ENCODE data around the gene SAA4. TPM values are rescaled to one million over a fixed set of nuclear protein-coding genes. Genes with fewer than 3 reads are reported as not detected.

Gene SAA4
- total RNA-seq, 1 donor from 2014 or later, result 1.7 TPM

DNA sequence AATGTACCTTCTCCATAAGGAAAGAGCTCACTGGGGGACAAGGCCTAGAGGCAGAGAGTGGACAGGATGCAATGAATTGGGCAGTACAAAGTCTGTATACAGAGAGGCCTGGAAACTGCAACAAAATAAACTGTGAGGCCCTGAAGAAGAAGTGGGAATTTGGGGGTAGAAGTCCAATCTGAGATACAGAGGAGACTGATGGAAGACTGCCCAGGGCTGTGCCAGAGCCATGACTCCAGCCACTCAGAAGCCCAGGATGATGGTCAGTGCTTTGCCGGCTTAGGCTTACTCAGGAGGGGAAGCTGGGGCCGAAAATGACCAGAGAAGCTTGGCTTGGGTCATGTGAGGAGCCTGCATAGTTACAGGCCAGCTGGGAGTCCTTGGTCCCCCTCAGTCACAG, 5.7 kb downstream of the SAA4 start:
- intact Hi-C loops (cut with DNase I), result no loop called here
- DNase-seq (ENCODE audit: extremely low spot score in 2 of 2), result no peak
- Histone ChIP-seq H3K27me3 (no peaks in the 10 kb centered on the region), H3K9me3 (no peaks in the 10 kb centered on the region), H3K4me1 (no peaks in the 10 kb centered on the region), H3K4me3 (no peak overlapping the region), H3K27ac (no peak overlapping the region), H3K36me3 (no peaks in the 10 kb centered on the region)
- TF ChIP-seq POLR2AphosphoS5 (IDR thresholded peaks at IDR 0.05; ENCODE audit: insufficient read depth in 1 of 2, low read depth in 1 of 2), result no peak
- TF ChIP-seq POLR2A (IDR thresholded peaks at IDR 0.05), result no peak
- no peak for TF ChIP-seq CTCF (IDR thresholded peaks at IDR 0.05)

GRCh38 chr11:18229501-18229900, 7.1 kb downstream of the SAA4 start:
- TF ChIP-seq CTCF (IDR thresholded peaks at IDR 0.05) (no peak), POLR2AphosphoS5 (IDR thresholded peaks at IDR 0.05; ENCODE audit: insufficient read depth in 1 of 2, low read depth in 1 of 2) (no peak), POLR2A (IDR thresholded peaks at IDR 0.05) (no peak)
- no peak for DNase-seq (ENCODE audit: extremely low spot score in 2 of 2)
- Histone ChIP-seq H3K9me3 (no peaks in the 10 kb centered on the region), H3K27ac (no peak overlapping the region), H3K27me3 (no peaks in the 10 kb centered on the region), H3K4me1 (no peaks in the 10 kb centered on the region), H3K36me3 (no peaks in the 10 kb centered on the region), H3K4me3 (no peak overlapping the region)
- intact Hi-C loops (cut with DNase I), result no loop called here

DNA sequence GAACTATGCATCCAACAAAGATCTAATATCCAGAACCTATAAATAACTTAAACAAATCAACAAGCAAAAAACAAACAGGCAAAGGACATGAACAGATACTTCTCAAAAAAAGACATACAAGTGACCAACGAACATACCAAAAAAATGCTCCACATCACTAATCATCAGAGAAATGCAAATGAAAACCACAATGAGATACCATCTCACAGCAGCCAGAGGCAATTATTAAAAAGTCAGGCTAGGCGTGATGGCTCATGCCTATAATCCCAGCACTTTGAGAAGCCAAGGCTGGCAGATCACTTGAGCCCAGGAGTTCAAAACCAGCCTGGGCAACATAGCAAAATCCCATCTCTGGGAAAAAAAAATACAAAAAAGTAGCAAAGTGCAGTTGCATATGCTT, 10.7 kb downstream of the SAA4 start:
- no peaks in the 10 kb centered on the region for H3K9me3 ChIP-seq
- intact Hi-C loops (cut with DNase I), result no loop called here
- no peak for TF ChIP-seq POLR2A (IDR thresholded peaks at IDR 0.05)
- TF ChIP-seq CTCF (IDR thresholded peaks at IDR 0.05), result no peak
- TF ChIP-seq POLR2AphosphoS5 (IDR thresholded peaks at IDR 0.05; ENCODE audit: insufficient read depth in 1 of 2, low read depth in 1 of 2), result no peak
- H3K36me3 ChIP-seq, result no peaks in the 10 kb centered on the region
- H3K27ac ChIP-seq, result no peak overlapping the region
- H3K4me3 ChIP-seq, result no peak overlapping the region
- DNase-seq (ENCODE audit: extremely low spot score in 2 of 2), result no peak
- H3K27me3 ChIP-seq, result no peaks in the 10 kb centered on the region
- no peaks in the 10 kb centered on the region for H3K4me1 ChIP-seq

DNA sequence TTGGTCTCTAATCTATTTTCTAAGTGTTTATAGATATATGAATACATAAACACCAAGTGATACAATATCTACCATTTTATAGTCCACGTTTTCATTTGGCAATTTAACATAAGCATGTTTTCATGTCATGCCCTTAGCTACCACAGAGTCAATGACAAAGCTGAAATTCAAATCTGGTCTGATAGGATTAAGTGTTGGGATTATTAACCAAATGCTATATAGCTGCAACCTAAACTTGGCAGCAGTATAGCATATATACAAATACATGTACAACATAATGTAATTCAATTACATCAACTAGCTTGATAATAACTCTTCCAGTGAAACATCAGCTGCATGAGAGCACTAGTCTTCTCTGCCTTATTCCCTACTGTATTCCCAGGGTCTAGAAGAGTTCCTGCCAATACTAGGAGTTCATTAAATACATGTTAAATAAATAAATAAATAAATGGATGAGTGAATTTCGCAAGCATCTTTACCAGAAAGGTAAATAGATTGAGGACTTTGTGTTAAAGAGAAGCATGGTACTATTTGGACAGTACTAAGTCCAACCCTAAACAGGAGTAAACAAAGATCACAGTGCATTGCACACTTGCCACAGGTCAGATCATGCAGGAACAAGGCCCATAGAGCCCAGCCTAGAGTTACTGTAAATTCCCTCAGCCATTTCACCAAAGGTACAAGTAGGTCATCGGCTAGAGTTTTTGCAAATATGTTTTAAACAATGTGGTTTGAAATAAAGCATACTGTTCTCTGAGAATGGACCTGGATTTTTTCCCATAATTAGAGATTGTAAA, 12.8 kb downstream of the SAA4 start:
- Histone ChIP-seq H3K9me3 (no peaks in the 10 kb centered on the region), H3K4me3 (no peak overlapping the region), H3K27ac (no peak overlapping the region), H3K36me3 (no peaks in the 10 kb centered on the region), H3K4me1 (no peaks in the 10 kb centered on the region), H3K27me3 (no peaks in the 10 kb centered on the region)
- DNase-seq (ENCODE audit: extremely low spot score in 2 of 2), result no peak
- intact Hi-C loops (cut with DNase I), result no loop called here
- TF ChIP-seq POLR2A (IDR thresholded peaks at IDR 0.05) (no peak), CTCF (IDR thresholded peaks at IDR 0.05) (no peak), POLR2AphosphoS5 (IDR thresholded peaks at IDR 0.05; ENCODE audit: insufficient read depth in 1 of 2, low read depth in 1 of 2) (no peak)

DNA sequence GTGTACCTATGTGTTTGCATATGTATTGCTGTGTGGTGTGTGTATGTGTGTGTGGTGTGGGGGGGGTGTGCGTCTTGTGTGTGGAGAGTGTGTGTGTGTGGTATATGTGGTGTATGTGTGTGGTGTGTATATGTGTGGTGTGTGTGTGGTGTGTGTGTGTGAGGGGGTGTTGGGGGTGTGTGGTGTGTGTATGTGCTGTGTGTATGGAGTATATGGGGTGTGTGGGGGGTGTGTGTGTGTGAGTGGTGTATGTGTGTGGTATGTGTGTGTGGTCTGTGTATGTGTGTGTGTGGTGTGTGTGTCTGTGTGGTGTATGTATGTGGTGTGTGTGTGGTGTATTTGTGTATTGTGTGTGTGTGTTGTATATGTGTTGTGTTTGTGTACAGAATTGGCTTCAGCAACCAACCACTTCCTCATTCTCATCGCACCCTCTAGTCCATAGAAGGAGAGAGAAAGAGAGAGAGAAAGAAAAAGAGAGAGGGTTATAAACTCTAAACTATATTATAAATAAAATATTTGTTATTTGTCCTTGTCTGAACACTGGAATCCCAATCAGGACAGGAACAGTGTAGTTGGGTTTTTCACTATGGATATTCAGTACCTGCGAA, 13.7 kb downstream of the SAA4 start:
- H3K27me3 ChIP-seq, result no peaks in the 10 kb centered on the region
- H3K36me3 ChIP-seq, result no peaks in the 10 kb centered on the region
- DNase-seq (ENCODE audit: extremely low spot score in 2 of 2), result no peak
- intact Hi-C loops (cut with DNase I), result no loop called here
- H3K4me3 ChIP-seq, result no peak overlapping the region
- no peaks in the 10 kb centered on the region for H3K4me1 ChIP-seq
- TF ChIP-seq CTCF (IDR thresholded peaks at IDR 0.05) (no peak), POLR2AphosphoS5 (IDR thresholded peaks at IDR 0.05; ENCODE audit: insufficient read depth in 1 of 2, low read depth in 1 of 2) (no peak), POLR2A (IDR thresholded peaks at IDR 0.05) (no peak)
- no peaks in the 10 kb centered on the region for H3K9me3 ChIP-seq
- no peak overlapping the region for H3K27ac ChIP-seq
